Activated T-cell treated with anti-CD3 and anti-CD28 coated beads, Interleukin-2, amount 50 U/mL, for 4 hours (primary cell): ENCODE results near the gene AFG3L2. TPM values are rescaled to one million over a fixed set of nuclear protein-coding genes. Genes with fewer than 3 reads are reported as not detected.
"Not testable (repeated sequence)": the region's sequence is repeated elsewhere in the genome, so short reads cannot be mapped to it uniquely, and the experiment has no call there.

ENCODE experiments used
- ATAC-seq, 2 donors: fragments of 200-7000 bp; cut with Tn5 transposase; one replicate each; pipeline ENCODE4 v1.10.0; 2021
- DNase-seq: peaks from one replicate; pipeline ENCODE4 v3.0.0-alpha.2; 2020
- H3K27me3 Mint-ChIP-seq: one replicate; pipeline ENCODE4 v1.8.0; 2021; ENCODE audit warnings: low read depth, mixed read lengths
- H3K36me3 Mint-ChIP-seq: one replicate; pipeline ENCODE4 v1.8.0; 2022; ENCODE audit warnings: mixed read lengths; ENCODE audit not compliant: insufficient read depth
- H3K4me1 Mint-ChIP-seq: one replicate; pipeline ENCODE4 v1.8.0; 2021; ENCODE audit warnings: low read depth, mixed read lengths
- H3K4me3 Mint-ChIP-seq: one replicate; pipeline ENCODE4 v1.8.0; 2021; ENCODE audit warnings: mild to moderate bottlenecking, moderate library complexity, mixed read lengths
- H3K9me3 Mint-ChIP-seq: one replicate; pipeline ENCODE4 v1.8.0; 2021; ENCODE audit warnings: mixed read lengths
- total RNA-seq, 3 donors: library from RNA; stranded (reverse); gene quantifications; one replicate each; pipeline ENCODE4 v1.2.1, GENCODE V29; 2021

Gene AFG3L2
- 10 to 100 TPM; 78.7 to 93.5 (median 88.3) TPM for total RNA-seq

GRCh38 chr18:12376754-12377555 is at the start of gene AFG3L2:
Gene AFG3L2 (minus strand): TSS chr18:12377227. CDS start chr18:12377082, 145 bp downstream.
- Mint-ChIP-seq H3K4me1 (peaks cover 44% of the 10 kb centered on the region), H3K4me3 (peak within 1 kb of the TSS; percentile 92), H3K9me3 (no peaks in the 10 kb centered on the region), H3K36me3 (peaks cover 6% of the 10 kb centered on the region), H3K27me3 (no peaks in the 10 kb centered on the region)
- ATAC-seq: peak; percentile 90 to 91
- peak; percentile 100 for DNase-seq

- H3K9me3 Mint-ChIP-seq: no peaks in the 10 kb centered on the region
- no peaks in the 10 kb centered on the region for H3K36me3 Mint-ChIP-seq
- DNase-seq (no peak), ATAC-seq (no peak)
- peaks cover 9% of the 10 kb centered on the region for H3K27me3 Mint-ChIP-seq
- H3K4me3 Mint-ChIP-seq: no peak overlapping the region
- H3K4me1 Mint-ChIP-seq: peaks cover 6% of the 10 kb centered on the region
Measured at GRCh38 chr18:12424252-12424651, 47.2 kb upstream of the AFG3L2 start.

GRCh38 chr18:12423820-12424219 is 46.8 kb upstream of the AFG3L2 start:
- peaks cover 6% of the 10 kb centered on the region for H3K4me1 Mint-ChIP-seq
- ATAC-seq: no peak

DNA sequence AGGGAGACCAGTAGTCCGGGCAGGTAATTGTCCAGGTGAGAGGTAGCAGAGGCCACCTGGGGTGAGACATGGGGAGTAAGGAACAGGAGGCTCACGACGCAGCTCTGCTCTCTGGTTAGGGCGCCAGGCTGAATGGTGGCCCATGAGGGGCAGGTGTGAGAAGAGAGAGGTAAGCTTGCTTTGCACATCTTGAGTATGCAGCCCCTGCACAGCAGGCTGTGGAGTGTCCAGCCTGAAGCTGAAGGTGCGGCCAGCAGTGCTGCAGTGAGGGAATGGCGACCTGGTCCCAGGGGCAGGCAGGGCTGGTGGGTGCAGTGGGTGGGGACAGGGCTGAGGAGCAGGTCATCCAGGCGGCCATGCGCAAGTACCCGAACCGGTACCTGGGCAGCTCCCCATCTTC is 46.4 kb upstream of the AFG3L2 start:
- ATAC-seq: no peak
- DNase-seq: no peak
- no peaks in the 10 kb centered on the region for H3K9me3 Mint-ChIP-seq
- H3K27me3 Mint-ChIP-seq: peaks cover 9% of the 10 kb centered on the region
- H3K36me3 Mint-ChIP-seq: no peaks in the 10 kb centered on the region
- no peak overlapping the region for H3K4me3 Mint-ChIP-seq
- H3K4me1 Mint-ChIP-seq: peaks cover 6% of the 10 kb centered on the region

More at GRCh38 chr18:12423820-12424219, 46.8 kb upstream of the AFG3L2 start:
- no peaks in the 10 kb centered on the region for H3K9me3 Mint-ChIP-seq
- no peak overlapping the region for H3K4me3 Mint-ChIP-seq
- H3K27me3 Mint-ChIP-seq: peaks cover 9% of the 10 kb centered on the region
- H3K36me3 Mint-ChIP-seq: no peaks in the 10 kb centered on the region
- no peak for DNase-seq

DNA sequence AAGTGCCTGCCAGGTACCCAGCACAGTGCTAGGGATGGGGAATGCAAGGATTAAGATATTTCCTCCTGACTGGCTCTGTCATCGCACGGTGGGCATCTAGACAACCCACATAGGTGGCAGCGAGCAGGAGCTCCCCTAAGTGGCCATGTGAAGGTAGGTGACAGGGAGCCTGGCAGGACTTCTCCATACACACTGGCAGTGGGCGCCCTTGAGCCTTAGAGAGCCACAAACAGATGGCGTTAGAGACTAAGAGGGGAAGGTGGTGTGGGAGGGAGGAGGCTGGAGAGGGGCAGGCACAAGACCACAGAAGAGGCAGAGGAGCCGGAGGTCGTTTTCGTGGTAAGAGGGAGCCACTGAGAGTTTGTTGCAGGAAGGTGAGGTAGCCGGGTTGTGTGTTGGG is 45.9 kb upstream of the AFG3L2 start:
- Mint-ChIP-seq H3K4me1 (peaks cover 6% of the 10 kb centered on the region), H3K36me3 (no peaks in the 10 kb centered on the region), H3K27me3 (peaks cover 9% of the 10 kb centered on the region), H3K9me3 (no peaks in the 10 kb centered on the region), H3K4me3 (no peak overlapping the region)
- ATAC-seq (no peak), DNase-seq (no peak)

DNA sequence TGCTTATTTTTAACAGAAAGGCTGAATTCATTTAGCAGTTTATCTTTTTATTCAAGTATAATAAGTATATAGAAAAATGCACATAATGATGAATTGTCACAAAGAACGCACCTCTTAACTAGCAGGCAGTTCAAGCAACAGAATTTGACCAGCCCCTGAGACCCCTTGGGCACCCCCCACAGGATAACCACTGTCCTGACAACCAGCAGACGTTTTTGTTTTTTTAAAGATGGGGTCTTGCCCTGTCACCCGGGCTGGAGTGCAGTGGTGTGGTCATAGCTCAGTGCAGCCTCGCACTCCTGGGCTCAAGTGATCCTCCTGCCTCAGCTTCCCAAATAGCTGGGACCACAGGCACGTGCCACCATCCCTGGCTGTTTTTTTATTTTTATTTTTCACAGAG is 44.7 kb upstream of the AFG3L2 start:
- H3K36me3 Mint-ChIP-seq: no peaks in the 10 kb centered on the region
- H3K27me3 Mint-ChIP-seq: peaks cover 9% of the 10 kb centered on the region
- ATAC-seq (no peak), DNase-seq (no peak)
- no peaks in the 10 kb centered on the region for H3K9me3 Mint-ChIP-seq
- H3K4me3 Mint-ChIP-seq: no peak overlapping the region
- H3K4me1 Mint-ChIP-seq: peaks cover 6% of the 10 kb centered on the region

DNA sequence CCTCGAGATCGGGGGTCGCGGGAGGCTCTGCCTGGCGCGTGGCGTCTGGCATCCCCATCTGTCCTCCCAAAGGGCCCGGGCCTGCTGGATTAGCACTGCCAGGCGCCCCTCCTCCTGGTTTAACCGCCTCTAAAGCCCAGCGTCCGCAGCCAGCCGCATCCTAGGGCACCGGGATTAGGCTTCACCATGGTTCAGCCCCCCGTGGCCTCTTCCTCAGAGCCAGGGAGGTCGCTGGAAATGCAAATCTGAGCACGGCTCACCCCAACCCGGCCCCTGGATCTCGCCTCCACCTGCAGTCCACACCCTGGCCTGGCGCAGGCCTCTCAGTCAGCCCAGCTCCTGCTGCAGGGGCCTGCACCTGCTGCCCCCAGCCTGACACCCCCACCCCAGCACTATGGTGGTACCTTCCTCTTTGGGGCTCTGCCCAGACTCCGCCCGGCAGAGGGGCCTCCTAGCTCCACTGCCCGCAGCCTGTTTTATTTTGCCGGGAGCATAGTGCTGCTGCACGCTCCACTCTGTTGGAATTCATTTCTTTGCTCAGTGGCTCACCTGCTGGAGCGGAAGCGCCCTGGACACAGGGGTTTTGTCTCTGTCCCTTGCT is 43.9 kb upstream of the AFG3L2 start:
- H3K27me3 Mint-ChIP-seq: peaks cover 9% of the 10 kb centered on the region
- H3K9me3 Mint-ChIP-seq: no peaks in the 10 kb centered on the region
- peak overlapping the region; percentile 76 for H3K4me3 Mint-ChIP-seq
- ATAC-seq (no peak), DNase-seq (no peak)
- H3K36me3 Mint-ChIP-seq: no peaks in the 10 kb centered on the region
- H3K4me1 Mint-ChIP-seq: peaks cover 6% of the 10 kb centered on the region

DNA sequence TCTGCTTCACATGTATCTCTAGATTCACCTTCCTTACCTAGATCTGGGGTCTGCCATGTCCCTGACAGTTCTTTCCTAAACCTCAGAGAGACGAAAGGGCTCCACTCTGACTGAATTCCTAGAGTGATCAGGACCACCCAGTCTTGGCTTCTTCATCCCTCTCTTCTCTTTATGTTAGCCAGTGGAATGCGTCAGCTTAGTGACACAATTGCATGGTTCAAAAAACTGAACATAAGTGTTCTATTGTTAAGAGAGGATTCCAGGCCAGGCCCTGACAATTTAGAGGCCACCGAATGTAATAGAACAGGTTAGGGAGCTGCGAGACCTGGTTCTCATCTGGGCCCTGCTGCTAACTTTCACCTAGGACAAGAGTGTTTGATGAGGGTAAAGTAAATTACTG is 40.7 kb upstream of the AFG3L2 start:
- DNase-seq: no peak
- Mint-ChIP-seq H3K36me3 (no peaks in the 10 kb centered on the region), H3K4me3 (no peak overlapping the region), H3K27me3 (peaks cover 4% of the 10 kb centered on the region), H3K9me3 (no peaks in the 10 kb centered on the region), H3K4me1 (peaks cover 6% of the 10 kb centered on the region)
- no peak for ATAC-seq

DNA sequence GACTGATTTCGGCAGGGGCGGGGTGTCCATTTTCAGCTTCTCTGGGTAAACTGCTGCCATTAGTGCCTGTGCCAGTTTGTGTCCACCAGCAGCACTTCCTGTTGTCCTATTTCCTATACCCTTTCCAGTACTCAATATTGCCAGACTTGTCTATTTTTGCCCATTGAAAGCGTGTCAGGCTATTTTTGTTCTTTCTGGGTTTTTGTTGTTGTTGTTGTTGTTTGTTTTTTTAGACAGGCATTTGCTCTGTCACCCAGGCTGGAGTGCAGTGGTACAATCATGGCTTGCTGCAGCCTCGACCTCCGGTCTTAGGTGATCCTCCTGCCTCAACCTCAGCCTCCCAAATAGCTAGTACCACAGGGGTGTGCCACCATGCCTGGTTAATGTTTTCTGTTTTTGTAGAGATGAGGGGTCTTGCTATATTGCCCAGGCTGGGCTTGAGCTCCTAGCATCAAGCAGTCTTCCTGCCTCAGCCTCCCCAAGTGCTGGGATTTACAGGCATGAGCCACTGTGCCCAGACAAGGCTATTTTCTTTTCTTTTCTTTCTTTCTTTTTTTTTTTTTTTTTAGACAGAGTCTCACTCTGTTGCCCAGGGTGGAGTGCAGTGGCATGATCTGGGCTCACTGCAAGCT is 39.2 kb upstream of the AFG3L2 start:
- H3K4me3 Mint-ChIP-seq: no peak overlapping the region
- H3K4me1 Mint-ChIP-seq: peaks cover 5% of the 10 kb centered on the region

GRCh38 chr18:12411456-12411855 is 34.4 kb upstream of the AFG3L2 start:
- peaks cover 5% of the 10 kb centered on the region for H3K27me3 Mint-ChIP-seq
- peaks cover 13% of the 10 kb centered on the region for H3K4me1 Mint-ChIP-seq

More for the DNA sequence above, 39.2 kb upstream of the AFG3L2 start:
- no peaks in the 10 kb centered on the region for H3K9me3 Mint-ChIP-seq
- DNase-seq (no peak), ATAC-seq (no peak)
- peaks cover 2% of the 10 kb centered on the region for H3K27me3 Mint-ChIP-seq
- H3K36me3 Mint-ChIP-seq: no peaks in the 10 kb centered on the region

GRCh38 chr18:12410747-12411146 is 33.7 kb upstream of the AFG3L2 start:
- not testable (repeated sequence) for H3K36me3 Mint-ChIP-seq, H3K27me3 Mint-ChIP-seq, DNase-seq, H3K4me3 Mint-ChIP-seq, H3K9me3 Mint-ChIP-seq, ATAC-seq
- peaks cover 19% of the 10 kb centered on the region for H3K4me1 Mint-ChIP-seq

More at GRCh38 chr18:12411456-12411855, 34.4 kb upstream of the AFG3L2 start:
- ATAC-seq (no peak), DNase-seq (no peak)
- Mint-ChIP-seq H3K9me3 (no peaks in the 10 kb centered on the region), H3K36me3 (no peaks in the 10 kb centered on the region), H3K4me3 (no peak overlapping the region)

DNA sequence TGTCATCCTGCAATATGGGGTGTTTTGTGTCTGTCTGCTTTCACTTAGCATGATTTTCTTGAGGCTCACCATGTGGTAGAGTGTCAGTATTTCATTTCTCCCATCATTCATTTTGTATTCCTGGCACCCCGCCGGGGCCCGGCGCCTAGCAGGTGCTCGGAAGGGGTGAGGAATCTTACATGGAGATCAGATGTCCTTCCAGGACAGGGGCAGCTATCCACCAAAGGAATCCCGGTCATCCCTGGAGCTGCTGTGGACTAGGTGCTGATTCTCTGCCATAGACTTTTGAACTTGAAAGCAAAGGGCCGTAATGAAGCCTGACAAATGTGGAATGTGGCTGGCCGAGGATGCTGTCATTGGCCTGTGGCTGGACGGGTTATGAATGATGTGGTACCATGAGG is 33.1 kb upstream of the AFG3L2 start:
- ATAC-seq: no peak
- DNase-seq: no peak
- H3K9me3 Mint-ChIP-seq: no peaks in the 10 kb centered on the region
- H3K4me1 Mint-ChIP-seq: peaks cover 19% of the 10 kb centered on the region
- H3K36me3 Mint-ChIP-seq: no peaks in the 10 kb centered on the region
- H3K27me3 Mint-ChIP-seq: peaks cover 15% of the 10 kb centered on the region
- H3K4me3 Mint-ChIP-seq: no peak overlapping the region

DNA sequence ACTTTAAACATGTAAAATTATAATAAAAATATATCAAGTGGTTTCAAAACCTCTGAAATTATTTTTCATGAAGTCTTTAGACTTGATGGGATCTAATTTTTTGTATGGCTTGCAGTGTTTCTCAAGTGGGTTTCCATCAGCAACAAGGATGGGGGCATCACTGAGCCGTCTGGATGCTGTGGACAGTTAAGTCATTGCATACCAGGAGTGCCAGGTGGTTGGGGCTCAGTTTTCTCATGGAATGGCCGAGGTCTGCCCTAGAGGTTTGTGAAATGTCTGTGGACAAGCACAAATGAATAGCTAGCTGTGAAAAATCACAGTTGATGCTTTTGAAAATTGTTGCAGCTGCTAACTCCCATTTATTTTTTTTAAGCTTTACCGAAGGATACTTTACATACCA is 32.4 kb upstream of the AFG3L2 start:
- no peak for DNase-seq
- peaks cover 19% of the 10 kb centered on the region for H3K4me1 Mint-ChIP-seq
- ATAC-seq: no peak
- peaks cover 19% of the 10 kb centered on the region for H3K27me3 Mint-ChIP-seq
- no peaks in the 10 kb centered on the region for H3K9me3 Mint-ChIP-seq
- H3K36me3 Mint-ChIP-seq: no peaks in the 10 kb centered on the region
- H3K4me3 Mint-ChIP-seq: no peak overlapping the region

- ATAC-seq: peak in 1 of 2 donors; percentile 13
- Mint-ChIP-seq H3K36me3 (no peaks in the 10 kb centered on the region), H3K4me3 (peak overlapping the region; percentile 73), H3K9me3 (no peaks in the 10 kb centered on the region), H3K4me1 (peaks cover 23% of the 10 kb centered on the region), H3K27me3 (peaks cover 31% of the 10 kb centered on the region)
- DNase-seq: no peak
Measured at GRCh38 chr18:12408247-12408869, 31.3 kb upstream of the AFG3L2 start.
